Measurements from ENCODE around the gene KLHL22. TPM values are rescaled to one million over a fixed set of nuclear protein-coding genes. Genes with fewer than 3 reads are reported as not detected.
A peak's percentile ranks its signal among the peaks of the same experiment; 100 is the strongest.

Gene KLHL22
- total and polyA plus RNA-seq, 2 of the 8 experiments (the other 6 are each of a cell fraction or from before 2014, with no cell fraction given) = 9.4 to 16.2 TPM

DNA sequence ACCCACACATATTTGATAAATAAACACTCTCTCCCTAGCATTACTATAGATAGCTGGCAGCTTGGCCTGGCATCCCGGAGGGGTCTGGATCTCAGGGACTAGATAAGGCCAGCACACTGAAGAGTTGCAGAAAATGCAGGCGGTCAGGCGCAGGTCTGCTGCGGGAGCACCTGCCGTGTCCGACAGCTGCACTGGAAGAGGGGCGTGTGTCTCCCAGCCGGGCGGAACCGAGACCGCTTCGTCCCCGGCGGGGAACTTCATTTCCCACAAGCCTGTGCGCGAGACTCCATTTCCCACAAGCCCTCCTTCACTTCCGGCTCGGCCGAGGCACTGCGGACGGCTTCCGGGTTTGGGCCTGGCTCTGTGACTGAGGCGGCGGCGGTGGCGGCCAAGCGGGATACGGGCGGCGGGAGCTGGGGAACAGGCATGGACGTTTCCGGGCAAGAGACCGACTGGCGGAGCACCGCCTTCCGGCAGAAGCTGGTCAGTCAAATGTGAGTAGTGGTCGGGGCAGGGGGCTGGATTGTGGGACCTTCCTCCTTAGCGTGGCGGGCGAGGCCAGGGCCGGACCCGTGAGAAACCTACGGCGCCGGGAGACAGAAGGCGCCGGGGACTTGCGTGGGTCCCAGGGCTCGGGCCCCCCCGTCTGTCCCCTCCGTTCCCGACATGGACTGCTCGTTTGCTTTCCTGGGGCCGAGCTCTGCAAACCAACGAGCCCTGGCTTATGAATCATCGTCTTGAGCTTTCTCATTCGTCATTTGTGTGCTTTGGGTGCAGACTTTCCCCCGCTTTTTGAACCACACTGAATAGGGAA lies 11.9 kb upstream of the KLHL22 start, which contains the start of gene MED15 (continued):
- peak; percentile 93 for TF ChIP-seq ASH2L (IDR thresholded peaks at IDR 0.05; ENCODE audit: low read length)
- TF ChIP-seq, protein P1, sequence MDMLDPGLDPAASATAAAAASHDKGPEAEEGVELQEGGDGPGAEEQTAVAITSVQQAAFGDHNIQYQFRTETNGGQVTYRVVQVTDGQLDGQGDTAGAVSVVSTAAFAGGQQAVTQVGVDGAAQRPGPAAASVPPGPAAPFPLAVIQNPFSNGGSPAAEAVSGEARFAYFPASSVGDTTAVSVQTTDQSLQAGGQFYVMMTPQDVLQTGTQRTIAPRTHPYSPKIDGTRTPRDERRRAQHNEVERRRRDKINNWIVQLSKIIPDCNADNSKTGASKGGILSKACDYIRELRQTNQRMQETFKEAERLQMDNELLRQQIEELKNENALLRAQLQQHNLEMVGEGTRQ (IDR thresholded peaks at IDR 0.05; ENCODE audit: low read length) = no peak
- no peak for TF ChIP-seq JUND (IDR thresholded peaks at IDR 0.05; ENCODE audit: low read length)
- TF ChIP-seq SIN3A (conservative IDR thresholded peaks at IDR 0.05 in 1 of 2, IDR thresholded peaks at IDR 0.05 in 1 of 2; ENCODE audit: low read depth in 1 of 2, low read length in 2 of 2) = peak in 1 of 2 experiments; percentile 92; a peak in 2 of 4 replicates
- TF ChIP-seq RAD21 (IDR thresholded peaks at IDR 0.05 in 1 of 2, conservative IDR thresholded peaks at IDR 0.05 in 1 of 2; ENCODE audit: low read depth in 2 of 2, low read length in 2 of 2) = no peak
- TF ChIP-seq KDM4A (IDR thresholded peaks at IDR 0.05; ENCODE audit: low read depth, low read length, severe bottlenecking) = peak; percentile 63
- TF ChIP-seq CBX5 (IDR thresholded peaks at IDR 0.05; ENCODE audit: low read depth, low read length) = no peak
- peak; percentile 44 for TF ChIP-seq SAP30 (IDR thresholded peaks at IDR 0.05; ENCODE audit: insufficient read depth, insufficient replicate concordance, low read length)
- peak; percentile 98 for TF ChIP-seq GABPA (IDR thresholded peaks at IDR 0.05; ENCODE audit: borderline replicate concordance, insufficient read depth, low read length)
- TF ChIP-seq SIX5 (IDR thresholded peaks at IDR 0.05; ENCODE audit: low read depth, low read length) = peak; percentile 96
- no peak for TF ChIP-seq BCL11A (IDR thresholded peaks at IDR 0.05; ENCODE audit: low read depth in 2 of 2, low read length in 2 of 2)
- peak; percentile 78 for TF ChIP-seq YY1 (IDR thresholded peaks at IDR 0.05; ENCODE audit: low read depth, low read length)
- TF ChIP-seq PHF8 (conservative IDR thresholded peaks at IDR 0.05; ENCODE audit: low read depth, low read length) = peak; percentile 77
- TF ChIP-seq CREB1 (IDR thresholded peaks at IDR 0.05) = peak; percentile 17
- TF ChIP-seq RBBP5 (IDR thresholded peaks at IDR 0.05; ENCODE audit: borderline replicate concordance, low read depth, low read length) = peak; percentile 75; the same call in 1 of the 2 replicates
- peak; percentile 52; the same call in 1 of the 2 replicates for TF ChIP-seq EGR1 (IDR thresholded peaks at IDR 0.05; ENCODE audit: borderline replicate concordance, low read depth, low read length)
- TF ChIP-seq KDM1A (IDR thresholded peaks at IDR 0.05; ENCODE audit: borderline replicate concordance, low read length) = no peak
- TF ChIP-seq, protein P2, sequence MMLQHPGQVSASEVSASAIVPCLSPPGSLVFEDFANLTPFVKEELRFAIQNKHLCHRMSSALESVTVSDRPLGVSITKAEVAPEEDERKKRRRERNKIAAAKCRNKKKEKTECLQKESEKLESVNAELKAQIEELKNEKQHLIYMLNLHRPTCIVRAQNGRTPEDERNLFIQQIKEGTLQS (IDR thresholded peaks at IDR 0.05; ENCODE audit: insufficient read depth, low read depth, low read length) = 0 out of 2 replicates have a peak, but pooled peaks have one; percentile 35
- TF ChIP-seq RXRA (IDR thresholded peaks at IDR 0.05; ENCODE audit: insufficient read depth, low read depth, low read length) = no peak
- TF ChIP-seq SRF (IDR thresholded peaks at IDR 0.05; ENCODE audit: low read depth, low read length) = no peak
- TF ChIP-seq NRF1 (IDR thresholded peaks at IDR 0.05; ENCODE audit: low read depth, low read length) = no peak
- peak; percentile 73 for TF ChIP-seq TBP (IDR thresholded peaks at IDR 0.05; ENCODE audit: low read depth, low read length)

Data from H1 (cell line).